Measurements from ENCODE around the gene TMED9. TPM values are rescaled to one million over a fixed set of nuclear protein-coding genes. Genes with fewer than 3 reads are reported as not detected.

TMED9 gene
- 162 TPM for polyA plus RNA-seq (2012; ENCODE audit: insufficient read length, low read depth)

DNA sequence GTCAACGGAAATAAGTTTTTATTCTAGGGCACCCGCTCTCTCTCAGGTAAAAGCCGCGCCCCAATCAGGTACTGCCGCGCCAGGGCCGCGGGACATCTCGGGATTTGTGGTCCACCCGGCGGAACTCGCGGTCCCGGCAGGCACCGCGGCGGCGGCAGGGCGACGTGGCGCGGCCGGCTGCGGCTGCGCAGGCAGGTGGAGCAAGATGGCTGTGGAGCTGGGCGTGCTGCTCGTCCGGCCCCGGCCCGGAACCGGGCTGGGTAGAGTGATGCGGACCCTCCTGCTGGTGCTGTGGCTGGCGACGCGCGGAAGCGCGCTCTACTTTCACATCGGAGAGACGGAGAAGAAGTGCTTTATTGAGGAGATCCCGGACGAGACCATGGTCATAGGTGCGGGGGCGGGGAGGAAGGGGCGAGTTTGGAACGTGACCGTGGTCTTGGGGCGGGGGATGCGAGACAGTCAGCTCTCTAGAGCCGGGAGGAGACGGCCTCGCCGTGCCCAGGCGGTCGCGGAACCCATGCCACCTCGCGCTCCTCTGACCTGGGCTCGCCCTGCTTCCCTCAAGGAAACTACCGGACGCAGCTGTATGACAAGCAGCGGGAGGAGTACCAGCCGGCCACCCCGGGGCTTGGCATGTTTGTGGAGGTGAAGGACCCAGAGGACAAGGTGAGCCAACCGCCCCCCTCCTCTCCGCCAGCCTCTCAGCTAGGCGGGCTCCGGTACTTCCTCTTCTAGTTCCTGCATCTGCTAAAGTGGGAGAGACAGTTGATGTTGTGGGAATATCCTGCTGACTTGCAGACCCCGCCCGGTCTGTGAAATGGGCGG lies at the start of gene TMED9:
Gene TMED9 (plus strand): TSS at position 194 of the 825 bp plus-strand sequence. CDS start 12 bp downstream, at position 206.
- TF ChIP-seq POLR2AphosphoS5 (IDR thresholded peaks at IDR 0.05; ENCODE audit: low read depth, low read length) (peak; percentile 87), TAF1 (IDR thresholded peaks at IDR 0.05; ENCODE audit: borderline replicate concordance, insufficient read depth, low read length) (peak; percentile 86; the same call in 1 of the 2 replicates), FOXP2 (optimal IDR thresholded peaks at IDR 0.05; ENCODE audit: borderline replicate concordance, extremely low read depth, extremely low read length, insufficient read depth) (peak; percentile 81)
- TF ChIP-seq, protein P1, sequence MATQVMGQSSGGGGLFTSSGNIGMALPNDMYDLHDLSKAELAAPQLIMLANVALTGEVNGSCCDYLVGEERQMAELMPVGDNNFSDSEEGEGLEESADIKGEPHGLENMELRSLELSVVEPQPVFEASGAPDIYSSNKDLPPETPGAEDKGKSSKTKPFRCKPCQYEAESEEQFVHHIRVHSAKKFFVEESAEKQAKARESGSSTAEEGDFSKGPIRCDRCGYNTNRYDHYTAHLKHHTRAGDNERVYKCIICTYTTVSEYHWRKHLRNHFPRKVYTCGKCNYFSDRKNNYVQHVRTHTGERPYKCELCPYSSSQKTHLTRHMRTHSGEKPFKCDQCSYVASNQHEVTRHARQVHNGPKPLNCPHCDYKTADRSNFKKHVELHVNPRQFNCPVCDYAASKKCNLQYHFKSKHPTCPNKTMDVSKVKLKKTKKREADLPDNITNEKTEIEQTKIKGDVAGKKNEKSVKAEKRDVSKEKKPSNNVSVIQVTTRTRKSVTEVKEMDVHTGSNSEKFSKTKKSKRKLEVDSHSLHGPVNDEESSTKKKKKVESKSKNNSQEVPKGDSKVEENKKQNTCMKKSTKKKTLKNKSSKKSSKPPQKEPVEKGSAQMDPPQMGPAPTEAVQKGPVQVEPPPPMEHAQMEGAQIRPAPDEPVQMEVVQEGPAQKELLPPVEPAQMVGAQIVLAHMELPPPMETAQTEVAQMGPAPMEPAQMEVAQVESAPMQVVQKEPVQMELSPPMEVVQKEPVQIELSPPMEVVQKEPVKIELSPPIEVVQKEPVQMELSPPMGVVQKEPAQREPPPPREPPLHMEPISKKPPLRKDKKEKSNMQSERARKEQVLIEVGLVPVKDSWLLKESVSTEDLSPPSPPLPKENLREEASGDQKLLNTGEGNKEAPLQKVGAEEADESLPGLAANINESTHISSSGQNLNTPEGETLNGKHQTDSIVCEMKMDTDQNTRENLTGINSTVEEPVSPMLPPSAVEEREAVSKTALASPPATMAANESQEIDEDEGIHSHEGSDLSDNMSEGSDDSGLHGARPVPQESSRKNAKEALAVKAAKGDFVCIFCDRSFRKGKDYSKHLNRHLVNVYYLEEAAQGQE (IDR thresholded peaks at IDR 0.05; ENCODE audit: insufficient read depth in 1 of 2, low read depth in 2 of 2, low read length in 2 of 2) = no peak

DNA sequence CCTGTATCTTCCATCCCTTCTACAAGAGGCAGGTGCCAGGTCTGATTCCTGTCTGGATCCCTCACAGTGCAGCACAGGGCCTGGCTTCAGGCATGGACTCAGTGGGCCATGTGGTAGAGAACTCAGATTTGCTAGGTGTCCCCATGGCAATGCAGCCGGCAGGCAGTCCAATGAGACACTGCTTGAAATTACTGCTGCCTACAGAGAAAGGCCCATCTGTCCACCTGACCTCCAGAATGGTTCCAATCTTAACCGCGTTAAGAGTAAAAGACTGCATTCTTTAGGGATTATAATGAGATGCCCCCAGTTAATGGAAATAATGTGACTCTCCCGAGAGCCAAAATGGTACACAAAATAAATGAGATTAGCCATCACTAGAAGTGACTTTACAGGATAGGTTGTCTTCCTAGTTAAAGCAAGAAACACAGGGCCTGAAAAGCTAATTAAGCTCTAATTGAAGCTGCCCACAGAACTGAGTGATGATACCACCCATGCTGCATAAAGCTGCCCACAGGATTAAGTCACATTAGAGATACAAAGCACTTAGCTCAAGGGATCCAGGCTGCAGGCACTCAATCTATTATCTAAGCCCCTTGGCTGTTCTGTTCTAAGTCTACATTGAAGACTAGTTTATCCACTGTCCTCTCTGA lies 49.1 kb upstream of the TMED9 start:
- TF ChIP-seq TAF1 (IDR thresholded peaks at IDR 0.05; ENCODE audit: borderline replicate concordance, insufficient read depth, low read length) = no peak
- TF ChIP-seq SIN3A (IDR thresholded peaks at IDR 0.05; ENCODE audit: borderline replicate concordance, insufficient read depth, low read length) = no peak
- no peak for TF ChIP-seq POLR2AphosphoS5 (IDR thresholded peaks at IDR 0.05; ENCODE audit: low read depth, low read length)
- no peak for TF ChIP-seq FOXP2 (optimal IDR thresholded peaks at IDR 0.05; ENCODE audit: borderline replicate concordance, extremely low read depth, extremely low read length, insufficient read depth)
- TF ChIP-seq, protein P1 (IDR thresholded peaks at IDR 0.05; ENCODE audit: insufficient read depth in 1 of 2, low read depth in 2 of 2, low read length in 2 of 2) = no peak

DNA sequence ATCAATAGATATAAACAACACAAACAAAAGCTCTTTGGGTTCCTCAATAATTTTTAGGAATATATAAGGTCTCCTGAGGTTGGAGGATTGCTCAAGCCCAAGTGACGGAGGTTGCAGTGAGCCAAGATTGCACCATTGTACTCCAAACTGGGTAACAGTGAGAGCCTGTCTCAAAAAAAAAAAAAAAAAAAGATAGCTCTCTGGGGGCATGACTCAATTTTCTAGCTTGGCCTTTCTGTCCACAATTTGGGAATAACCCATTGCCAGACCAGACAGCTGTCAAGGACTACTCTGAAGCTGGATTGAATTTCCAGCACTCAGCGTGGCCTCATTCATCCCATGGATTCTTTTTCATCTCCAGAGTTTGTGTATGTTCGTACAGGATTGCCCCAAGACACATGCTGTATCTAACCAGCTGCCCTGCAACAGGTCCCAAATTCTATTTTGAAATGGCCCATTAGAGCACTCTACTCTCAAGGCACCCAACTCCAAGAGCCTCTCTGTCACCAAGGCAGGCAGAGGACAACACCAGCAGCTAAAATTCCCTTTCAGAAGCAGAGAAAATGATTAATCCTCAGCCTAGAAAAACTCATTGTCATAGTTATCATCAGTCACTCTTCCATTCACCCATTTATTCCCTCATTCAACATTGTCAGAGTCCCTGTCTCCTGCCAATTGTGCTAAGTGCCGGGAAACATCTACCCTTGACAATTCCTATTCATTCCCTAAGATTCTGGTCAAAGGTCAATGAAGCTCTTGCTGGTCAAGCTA lies 46.3 kb upstream of the TMED9 start:
- TF ChIP-seq SIN3A (IDR thresholded peaks at IDR 0.05; ENCODE audit: borderline replicate concordance, insufficient read depth, low read length) (0 out of 2 replicates have a peak, but pooled peaks have one; percentile 21), FOXP2 (optimal IDR thresholded peaks at IDR 0.05; ENCODE audit: borderline replicate concordance, extremely low read depth, extremely low read length, insufficient read depth) (no peak), TAF1 (IDR thresholded peaks at IDR 0.05; ENCODE audit: borderline replicate concordance, insufficient read depth, low read length) (no peak), POLR2AphosphoS5 (IDR thresholded peaks at IDR 0.05; ENCODE audit: low read depth, low read length) (no peak)
- TF ChIP-seq, protein P1 (IDR thresholded peaks at IDR 0.05; ENCODE audit: insufficient read depth in 1 of 2, low read depth in 2 of 2, low read length in 2 of 2) = no peak

DNA sequence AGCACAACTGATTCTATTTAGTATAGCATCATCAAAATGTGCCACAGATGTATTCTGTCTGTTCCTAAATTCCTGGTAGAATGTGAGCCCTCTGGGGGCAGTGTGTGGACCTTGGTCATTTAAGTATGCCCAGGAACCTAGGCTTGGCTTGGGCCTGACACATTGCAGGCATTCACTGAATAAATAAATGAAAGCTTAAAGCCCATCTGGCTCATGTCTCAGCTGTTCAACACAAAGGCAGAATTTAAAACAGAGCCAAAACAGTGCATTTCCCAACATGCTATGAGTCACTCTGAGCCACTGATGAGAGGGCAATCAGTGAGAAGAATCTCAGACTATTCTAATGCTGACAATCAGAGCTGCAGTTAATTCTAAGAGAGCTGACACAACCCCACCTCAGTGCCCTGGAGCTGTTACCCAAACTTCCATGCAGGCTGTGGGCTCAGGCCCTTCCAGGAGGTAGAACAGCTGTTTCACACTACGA lies 45.7 kb upstream of the TMED9 start:
- TF ChIP-seq FOXP2 (optimal IDR thresholded peaks at IDR 0.05; ENCODE audit: borderline replicate concordance, extremely low read depth, extremely low read length, insufficient read depth) = no peak
- TF ChIP-seq, protein P1 (IDR thresholded peaks at IDR 0.05; ENCODE audit: insufficient read depth in 1 of 2, low read depth in 2 of 2, low read length in 2 of 2) = no peak
- TF ChIP-seq TAF1 (IDR thresholded peaks at IDR 0.05; ENCODE audit: borderline replicate concordance, insufficient read depth, low read length) = no peak
- no peak; the same call in 1 of the 2 replicates for TF ChIP-seq POLR2AphosphoS5 (IDR thresholded peaks at IDR 0.05; ENCODE audit: low read depth, low read length)
- TF ChIP-seq SIN3A (IDR thresholded peaks at IDR 0.05; ENCODE audit: borderline replicate concordance, insufficient read depth, low read length) = no peak; the same call in 1 of the 2 replicates
